H1 (cell line): ENCODE results near the gene UQCC5. TPM values are rescaled to one million over a fixed set of nuclear protein-coding genes. Genes with fewer than 3 reads are reported as not detected.

Source experiments
- CTCF ChIA-PET: fragments of 300-600 bp; sonication (Branson Sonifier 250); formaldehyde crosslinking; loops from one replicate; lab custom pipeline; 2021; ENCODE audit not compliant: partially characterized antibody; lab: Charles Lee
- POLR2A ChIA-PET: fragments of 300-600 bp; sonication (Branson Sonifier 250); formaldehyde crosslinking; loops from one replicate; lab custom pipeline; 2021; ENCODE audit warnings: inconsistent platforms; ENCODE audit not compliant: partially characterized antibody; lab: Charles Lee
- DNase-seq, 2 experiments: peaks; one replicate each; pipeline versions ENCODE4 v3.0.0 to v3.0.0-alpha.2; 2010 to 2022; ENCODE audit warnings: low spot score in 2 of 2, low read depth in 1 of 2, mixed read lengths in 1 of 2
- FAIRE-seq: peaks from 2 replicates; lab custom pipeline; 2011; peaks lifted over from hg19 to GRCh38; lab: Jason Lieb, UNC
- H2AFZ ChIP-seq: 2 replicates; pipeline ENCODE4 v1.8.1; 2012; ENCODE audit warnings: low read length, inconsistent platforms
- H2AK5ac ChIP-seq: 2 replicates; pipeline ENCODE4 v1.6.1; 2013; ENCODE audit warnings: low read depth, low read length
- H2BK120ac ChIP-seq: replicated peaks from 2 replicates; pipeline ENCODE3; 2013; ENCODE audit warnings: low read depth, low read length, inconsistent platforms
- H2BK12ac ChIP-seq: 2 replicates; pipeline ENCODE4 v1.6.1; 2013; ENCODE audit warnings: low read depth, low read length
- H2BK15ac ChIP-seq: 2 replicates; pipeline ENCODE4 v1.6.1; 2013; ENCODE audit warnings: low read length
- H2BK20ac ChIP-seq: 2 replicates; pipeline ENCODE4 v1.6.1; 2013; ENCODE audit warnings: low read length
- H2BK5ac ChIP-seq: 2 replicates; pipeline ENCODE4 v1.6.1; 2013; ENCODE audit warnings: low read depth, low read length
- H3K14ac ChIP-seq: 2 replicates; pipeline ENCODE4 v1.6.1; 2013; ENCODE audit warnings: inconsistent platforms; ENCODE audit not compliant: insufficient read length
- H3K18ac ChIP-seq: 2 replicates; pipeline ENCODE4 v1.6.1; 2013; ENCODE audit warnings: low read length; ENCODE audit errors: extremely low read depth
- H3K23ac ChIP-seq: 2 replicates; pipeline ENCODE4 v1.6.1; 2013; ENCODE audit warnings: inconsistent platforms; ENCODE audit not compliant: insufficient read length
- H3K23me2 ChIP-seq: 2 replicates; pipeline ENCODE4 v1.6.1; 2013; ENCODE audit warnings: low read depth, low read length
- H3K27ac ChIP-seq: 2 replicates; pipeline ENCODE4 v1.6.1; 2011; ENCODE audit warnings: low read depth, low read length, inconsistent platforms
- H3K27me3 ChIP-seq, 4 experiments: replicated peaks in 1 of 4; 1 replicate in 1 of 4; 2 replicates in 3 of 4; pipeline versions ENCODE4 v1.6.1 to v1.8.1; 2011 to 2013; ENCODE audit warnings: low read length in 3 of 4, mild to moderate bottlenecking in 3 of 4, inconsistent platforms in 2 of 4, mixed read lengths in 2 of 4, moderate library complexity in 1 of 4; ENCODE audit not compliant: control insufficient read depth in 3 of 4, insufficient read depth in 3 of 4; ENCODE audit errors: extremely low read depth in 1 of 4
- H3K36me3 ChIP-seq, 4 experiments: 2 replicates each; pipeline versions ENCODE4 v1.6.1 to v1.8.1; 2011 to 2013; ENCODE audit warnings: mild to moderate bottlenecking in 4 of 4, low read length in 3 of 4, moderate library complexity in 2 of 4, control low read depth in 1 of 4, inconsistent platforms in 1 of 4; ENCODE audit not compliant: insufficient read depth in 4 of 4, control insufficient read depth in 2 of 4
- H3K4ac ChIP-seq: replicated peaks from 2 replicates; pipeline ENCODE3; 2013; ENCODE audit warnings: low read length, low read depth, mixed read lengths, inconsistent platforms; ENCODE audit not compliant: insufficient read length
- H3K4me1 ChIP-seq, 4 experiments: replicated peaks in 1 of 4; 1 replicate in 1 of 4; 2 replicates in 3 of 4; pipeline versions ENCODE4 v1.6.1 to v1.8.1; 2011 to 2013; ENCODE audit warnings: low read length in 3 of 4, inconsistent platforms in 2 of 4, mixed read lengths in 1 of 4; ENCODE audit not compliant: insufficient read depth in 4 of 4, control insufficient read depth in 3 of 4
- H3K4me2 ChIP-seq, 2 experiments: 2 replicates each; pipeline versions ENCODE4 v1.6.1 to v1.8.1; 2011 to 2013; ENCODE audit warnings: low read depth in 2 of 2, low read length in 2 of 2, control low read depth in 1 of 2, inconsistent platforms in 1 of 2, mild to moderate bottlenecking in 1 of 2; ENCODE audit not compliant: insufficient read depth in 1 of 2
- H3K4me3 ChIP-seq, 4 experiments: fragments of 200-600, 300-600 bp in 1 of 4; sonication (generic), shearing (Covaris generic), sonication (Bioruptor Twin) in 1 of 4; 2 replicates each; pipeline versions ENCODE4 v1.5.1 to v1.8.1; 2011 to 2016; ENCODE audit warnings: low read length in 4 of 4, low read depth in 3 of 4, control low read depth in 2 of 4, inconsistent platforms in 2 of 4, mild to moderate bottlenecking in 2 of 4, mixed read lengths in 1 of 4, moderate library complexity in 1 of 4; ENCODE audit not compliant: insufficient read depth in 2 of 4; ENCODE audit errors: extremely low read depth in 1 of 4
- H3K56ac ChIP-seq: replicated peaks from 2 replicates; pipeline ENCODE3; 2013; ENCODE audit warnings: low read depth, mild to moderate bottlenecking, mixed read lengths, low read length, inconsistent platforms; ENCODE audit not compliant: insufficient read length
- H3K79me1 ChIP-seq: 2 replicates; pipeline ENCODE4 v1.6.1; 2013; ENCODE audit warnings: low read depth, low read length, control low read depth
- H3K79me2 ChIP-seq, 2 experiments: 2 replicates each; pipeline versions ENCODE4 v1.6.1 to v1.8.1; 2012 to 2013; ENCODE audit warnings: low read length in 2 of 2, mild to moderate bottlenecking in 2 of 2, inconsistent platforms in 1 of 2; ENCODE audit not compliant: insufficient read depth in 2 of 2, control insufficient read depth in 1 of 2
- H3K9ac ChIP-seq, 4 experiments: replicated peaks in 1 of 4; 1 replicate in 1 of 4; 2 replicates in 3 of 4; pipeline versions ENCODE4 v1.6.1 to v1.8.1; 2011 to 2013; ENCODE audit warnings: low read depth in 3 of 4, low read length in 3 of 4, control low read depth in 2 of 4, mild to moderate bottlenecking in 2 of 4, moderate library complexity in 2 of 4, inconsistent platforms in 1 of 4; ENCODE audit errors: extremely low read depth in 1 of 4
- H3K9me3 ChIP-seq, 2 experiments: 2 replicates each; pipeline versions ENCODE4 v1.6.1 to v1.8.1; 2012 to 2013; ENCODE audit warnings: mild to moderate bottlenecking in 2 of 2, moderate library complexity in 2 of 2, control low read depth in 1 of 2, inconsistent platforms in 1 of 2, low read depth in 1 of 2, low read length in 1 of 2, mixed read lengths in 1 of 2; ENCODE audit not compliant: insufficient read depth in 2 of 2
- H4K20me1 ChIP-seq, 2 experiments: replicated peaks in 1 of 2; 2 replicates each; pipeline versions ENCODE3 to v1.8.1; 2011 to 2013; ENCODE audit warnings: inconsistent platforms in 2 of 2, low read length in 2 of 2, mild to moderate bottlenecking in 1 of 2; ENCODE audit not compliant: insufficient read depth in 2 of 2, control insufficient read depth in 1 of 2
- H4K5ac ChIP-seq: 2 replicates; pipeline ENCODE4 v1.6.1; 2013; ENCODE audit warnings: low read length, low read depth, mixed read lengths, inconsistent platforms; ENCODE audit not compliant: insufficient read length
- H4K8ac ChIP-seq: 2 replicates; pipeline ENCODE4 v1.8.0; 2013; ENCODE audit warnings: mild to moderate bottlenecking, moderate library complexity, low read length, inconsistent platforms; ENCODE audit not compliant: insufficient read depth; ENCODE audit errors: extremely low read depth
- H4K91ac ChIP-seq: replicated peaks from 2 replicates; pipeline ENCODE3; 2013; ENCODE audit warnings: low read length, mixed read lengths, inconsistent platforms; ENCODE audit not compliant: insufficient read length
- CREB1 ChIP-seq: IDR thresholded peaks from 2 replicates; pipeline ENCODE4 v1.6.1; 2012; ENCODE audit warnings: inconsistent platforms
- CTBP2 ChIP-seq: IDR thresholded peaks from 2 replicates; pipeline ENCODE4 v1.7.0; 2011; ENCODE audit warnings: borderline replicate concordance, mild to moderate bottlenecking, moderate library complexity, mixed read lengths, low read length; ENCODE audit not compliant: insufficient read depth, insufficient read length
- SIRT6 ChIP-seq: IDR thresholded peaks from one replicate; pipeline ENCODE4 v1.7.1; 2012; ENCODE audit warnings: low read length, inconsistent platforms
- WGBS, 2 experiments: shearing (Covaris generic) in 1 of 2; methylation state at CpG; one replicate each; pipeline versions ENCODE4 v1.1.6 to v1.1.7; 2013 to 2015; ENCODE audit warnings: low lambda C conversion rate in 2 of 2, mixed read lengths in 2 of 2, inconsistent platforms in 1 of 2, low coverage in 1 of 2, missing lambda C conversion rate in 1 of 2; ENCODE audit not compliant: insufficient replicate concordance in 2 of 2, insufficient coverage in 1 of 2, insufficient read length in 1 of 2; ENCODE audit errors: extremely low coverage in 1 of 2, missing lambda C conversion rate in 1 of 2; 5-methylcytosine and 5-hydroxymethylcytosine counted together
- polyA plus RNA-seq, 7 experiments: library from polyadenylated mRNA; depleted of rRNA in 3 of 7; stranded (reverse) in 5 of 7; unstranded in 2 of 7; fragments of >200 nt in 5 of 7; fragments of 200-250 nt in 2 of 7; gene quantifications; 1 replicate in 5 of 7; 2 replicates in 1 of 7; 4 replicates in 1 of 7; pipeline versions ENCODE4 v1.2.1 to v1.2.3, GENCODE V29; 2011 to 2013; ENCODE audit warnings: missing spikeins in 2 of 7, mixed read lengths in 2 of 7
- total RNA-seq: library from RNA; stranded (reverse); fragmentation: NEBNext Ultra II Directional; extraction: Animal tissue kit (Norgen Biotek cat#: 25700); gene quantifications from 2 replicates; pipeline ENCODE4 v1.2.1, GENCODE V29; 2021

The UQCC5 gene
- total and polyA plus RNA-seq, 2 of the 8 experiments (the other 6 are each of a cell fraction or from before 2014, with no cell fraction given) = 35.0 to 37.7 TPM

DNA sequence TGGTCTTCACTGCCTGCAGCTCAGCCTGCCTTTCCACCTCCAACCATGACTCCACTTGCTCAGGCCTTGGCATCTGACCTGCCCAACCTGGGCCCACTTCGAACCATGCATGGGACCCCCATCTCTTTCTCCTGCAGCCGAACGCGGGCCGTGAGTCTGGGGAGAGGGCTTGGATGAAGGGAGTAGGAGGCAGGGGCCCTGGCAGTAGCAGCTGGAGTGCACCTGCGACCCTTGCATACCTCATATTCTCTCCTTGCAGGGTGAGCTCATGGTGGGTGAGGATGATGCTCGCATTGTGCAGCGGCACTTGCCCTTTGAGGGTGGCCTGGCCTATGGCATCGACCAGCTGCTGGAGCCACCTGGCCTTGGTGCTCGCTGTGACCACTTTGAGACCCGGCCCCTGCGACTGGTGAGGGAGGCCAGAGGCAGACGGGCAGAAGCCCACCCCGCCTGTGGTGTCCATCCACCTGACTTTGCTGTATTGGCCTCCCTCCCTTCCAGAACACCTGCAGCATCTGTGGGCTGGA lies 16.2 kb upstream of the UQCC5 start:
- peaks cover 3 to 22% (median 11%) of the 10 kb centered on the region in 4 experiments; a peak in 5 of 8 replicates for H3K36me3 ChIP-seq
- CTCF ChIA-PET = interaction anchor here (1.0 to 4.4 kb wide), 4 partner anchors 16 to 135 kb away, joined by 3 to 14 read pairs (median 6); no protein-coding TSS in a partner anchor
- no peak overlapping the region for H4K8ac ChIP-seq
- no peak overlapping the region for H3K23ac ChIP-seq
- no peak overlapping the region for H3K14ac ChIP-seq
- H2BK20ac ChIP-seq = no peak overlapping the region
- H2BK120ac ChIP-seq = no peak overlapping the region
- peaks cover 0 to 17% of the 10 kb centered on the region in 2 experiments for H4K20me1 ChIP-seq
- H3K4ac ChIP-seq = no peak overlapping the region
- H2BK15ac ChIP-seq = no peak overlapping the region
- POLR2A ChIA-PET = interaction anchor here (0.6 to 4.4 kb wide), 6 partner anchors 9 to 121 kb away, joined by 3 to 25 read pairs (median 4); partner anchors contain the start of gene UQCC5
- H2BK12ac ChIP-seq = no peak overlapping the region; the same call in 1 of the 2 replicates
- no peak overlapping the region for H2AK5ac ChIP-seq
- H3K23me2 ChIP-seq = no peaks in the 10 kb centered on the region; the same call in 1 of the 2 replicates
- H3K4me2 ChIP-seq = no peak overlapping the region
- H3K27me3 ChIP-seq = peaks cover 0 to 11% (median 4%) of the 10 kb centered on the region in 4 experiments; a peak in 5 of 7 replicates
- no peak overlapping the region for H2AFZ ChIP-seq
- no peak overlapping the region for H3K56ac ChIP-seq
- DNase-seq (no peak), FAIRE-seq (no peak)
- H3K4me3 ChIP-seq = no peak overlapping the region
- no peaks in the 10 kb centered on the region for H3K9me3 ChIP-seq
- 90% methylated on average over 13 of the region's 14 CpGs; no CpG with 5 or more reads in 1 of the 2 experiments for WGBS, 2 experiments
- TF ChIP-seq CTBP2 = no peak
- TF ChIP-seq CREB1 = no peak
- no peak for TF ChIP-seq SIRT6
- H3K9ac ChIP-seq = no peak overlapping the region
- peaks cover 0 to 6% (median 4%) of the 10 kb centered on the region in 4 experiments; a peak in 5 of 7 replicates for H3K4me1 ChIP-seq
- no peaks in the 10 kb centered on the region for H3K79me2 ChIP-seq
- H3K79me1 ChIP-seq = no peaks in the 10 kb centered on the region
- no peak overlapping the region for H3K27ac ChIP-seq
- H4K91ac ChIP-seq = no peak overlapping the region
- no peak overlapping the region for H3K18ac ChIP-seq
- H4K5ac ChIP-seq = no peak overlapping the region
- H2BK5ac ChIP-seq = no peak overlapping the region
